GM12875 (cell line): Measurements from ENCODE around the gene ZMIZ2.

Experiments used
- H3K4me3 ChIP-seq: one replicate; pipeline ENCODE4 v1.5.1; 2011; ENCODE audit warnings: low read depth, low read length, control low read depth
- TF ChIP-seq, protein P1 (sequence below): IDR thresholded peaks from 2 replicates; pipeline ENCODE4 v1.5.1; 2011; ENCODE audit warnings: low read depth, mild to moderate bottlenecking, control low read depth, inconsistent platforms, low read length, moderate library complexity, borderline replicate concordance; ENCODE audit not compliant: insufficient read depth

Gene ZMIZ2

DNA sequence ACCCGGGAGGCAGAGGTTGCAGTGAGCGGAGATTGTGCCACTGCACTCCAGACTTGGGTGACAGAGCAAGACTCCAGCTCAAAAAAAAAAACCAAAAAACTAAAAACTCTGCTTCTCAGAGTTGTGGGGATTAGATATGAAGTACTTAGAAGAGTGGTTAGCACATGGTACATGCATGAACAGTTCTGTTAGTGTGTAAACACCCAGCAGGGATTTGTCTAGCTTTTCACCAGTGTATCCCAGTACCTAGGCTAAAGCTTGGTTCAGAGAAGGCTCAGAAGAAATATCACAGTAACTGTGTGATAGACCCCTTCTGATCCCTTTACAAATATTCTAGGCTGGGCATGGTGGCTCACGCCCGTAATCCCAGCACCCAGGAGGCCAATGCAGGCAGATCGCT lies 57.3 kb downstream of the ZMIZ2 start:
- no peak overlapping the region for H3K4me3 ChIP-seq
- TF ChIP-seq, protein P1, sequence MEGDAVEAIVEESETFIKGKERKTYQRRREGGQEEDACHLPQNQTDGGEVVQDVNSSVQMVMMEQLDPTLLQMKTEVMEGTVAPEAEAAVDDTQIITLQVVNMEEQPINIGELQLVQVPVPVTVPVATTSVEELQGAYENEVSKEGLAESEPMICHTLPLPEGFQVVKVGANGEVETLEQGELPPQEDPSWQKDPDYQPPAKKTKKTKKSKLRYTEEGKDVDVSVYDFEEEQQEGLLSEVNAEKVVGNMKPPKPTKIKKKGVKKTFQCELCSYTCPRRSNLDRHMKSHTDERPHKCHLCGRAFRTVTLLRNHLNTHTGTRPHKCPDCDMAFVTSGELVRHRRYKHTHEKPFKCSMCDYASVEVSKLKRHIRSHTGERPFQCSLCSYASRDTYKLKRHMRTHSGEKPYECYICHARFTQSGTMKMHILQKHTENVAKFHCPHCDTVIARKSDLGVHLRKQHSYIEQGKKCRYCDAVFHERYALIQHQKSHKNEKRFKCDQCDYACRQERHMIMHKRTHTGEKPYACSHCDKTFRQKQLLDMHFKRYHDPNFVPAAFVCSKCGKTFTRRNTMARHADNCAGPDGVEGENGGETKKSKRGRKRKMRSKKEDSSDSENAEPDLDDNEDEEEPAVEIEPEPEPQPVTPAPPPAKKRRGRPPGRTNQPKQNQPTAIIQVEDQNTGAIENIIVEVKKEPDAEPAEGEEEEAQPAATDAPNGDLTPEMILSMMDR: no peak

DNA sequence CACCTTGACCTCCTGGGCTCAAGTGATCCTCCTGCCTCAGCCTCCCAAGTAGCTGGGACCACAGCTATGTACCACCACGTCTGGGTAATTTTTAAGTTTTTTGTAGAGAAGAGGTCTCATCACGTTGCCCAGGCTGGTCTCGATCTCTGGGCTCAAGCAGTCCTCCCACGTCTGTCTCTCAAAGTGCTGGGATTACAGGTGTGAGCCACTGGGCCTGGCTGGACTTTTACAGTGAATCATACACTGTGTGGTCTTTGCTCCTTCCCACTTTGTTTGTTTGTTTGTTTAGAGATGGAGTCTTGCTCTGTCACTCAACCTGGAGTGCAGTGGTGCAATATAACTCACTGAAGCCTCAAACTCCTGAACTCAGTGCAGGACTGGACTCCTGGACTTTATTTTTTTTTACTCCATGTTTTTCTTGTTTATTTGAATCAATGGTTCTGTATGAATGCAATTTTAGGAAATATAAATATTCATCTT lies 60.3 kb downstream of the ZMIZ2 start:
- TF ChIP-seq, protein P1: no peak

DNA sequence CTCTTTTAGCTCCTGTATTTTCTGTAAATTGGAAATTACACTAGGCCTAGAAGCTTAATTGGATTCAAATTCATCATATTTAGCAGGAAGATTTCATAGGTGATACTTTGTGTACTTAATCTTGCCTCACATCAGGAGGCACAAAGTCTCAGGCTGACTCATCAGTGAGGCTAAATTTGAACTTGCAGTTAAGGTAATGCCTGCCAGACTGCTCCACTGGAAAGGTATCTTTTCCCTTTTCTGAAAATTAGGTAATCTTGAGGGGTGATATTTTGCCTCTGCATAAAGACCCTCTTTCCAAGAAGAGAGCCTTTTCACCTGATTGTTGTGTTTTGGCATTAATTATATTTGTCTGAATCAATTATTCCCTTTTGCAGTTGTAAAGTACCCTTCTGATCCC lies 62.4 kb downstream of the ZMIZ2 start:
- H3K4me3 ChIP-seq: no peak overlapping the region
- TF ChIP-seq, protein P1: no peak

More for the DNA sequence above, 60.3 kb downstream of the ZMIZ2 start:
- H3K4me3 ChIP-seq: no peak overlapping the region

DNA sequence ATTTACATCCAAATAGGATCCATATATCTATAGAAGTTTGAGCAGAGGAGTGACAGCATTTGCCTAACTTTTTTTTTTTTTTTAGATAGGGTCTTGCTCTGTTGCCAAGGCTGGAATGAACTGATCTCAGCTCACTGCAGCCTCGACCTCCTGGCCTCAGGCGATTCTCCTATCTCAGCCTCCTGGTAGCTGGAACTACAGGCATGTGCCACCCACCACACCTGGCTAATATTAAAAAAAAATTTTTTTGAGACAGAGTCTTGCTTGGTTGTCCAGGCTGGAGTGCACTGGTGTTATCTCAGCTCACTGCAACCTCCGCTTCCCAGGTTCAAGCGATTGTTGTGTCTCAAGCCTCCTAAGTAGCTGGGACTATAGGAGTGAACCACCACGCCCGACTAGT lies 62.9 kb downstream of the ZMIZ2 start:
- no peak overlapping the region for H3K4me3 ChIP-seq
- TF ChIP-seq, protein P1: no peak

DNA sequence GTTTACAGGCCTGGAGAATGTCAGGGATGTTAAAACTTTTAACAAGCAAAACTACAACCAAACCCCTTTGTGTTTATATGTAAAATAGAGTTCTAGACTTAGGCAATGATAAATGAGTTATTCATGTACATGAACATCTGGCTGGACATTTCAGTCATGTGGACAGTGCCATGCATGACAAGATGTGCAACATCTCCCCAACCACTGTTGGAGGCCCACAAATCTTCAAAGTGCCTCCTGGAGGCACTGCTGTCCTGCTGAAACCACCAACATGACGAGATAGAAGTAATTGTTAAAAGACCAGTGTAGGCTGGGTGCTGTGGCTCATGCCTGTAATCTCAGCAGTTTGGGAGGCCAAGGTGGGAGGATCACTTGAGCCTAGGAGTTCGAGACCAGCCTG lies 66.3 kb downstream of the ZMIZ2 start:
- TF ChIP-seq, protein P1: no peak
- H3K4me3 ChIP-seq: no peak overlapping the region

DNA sequence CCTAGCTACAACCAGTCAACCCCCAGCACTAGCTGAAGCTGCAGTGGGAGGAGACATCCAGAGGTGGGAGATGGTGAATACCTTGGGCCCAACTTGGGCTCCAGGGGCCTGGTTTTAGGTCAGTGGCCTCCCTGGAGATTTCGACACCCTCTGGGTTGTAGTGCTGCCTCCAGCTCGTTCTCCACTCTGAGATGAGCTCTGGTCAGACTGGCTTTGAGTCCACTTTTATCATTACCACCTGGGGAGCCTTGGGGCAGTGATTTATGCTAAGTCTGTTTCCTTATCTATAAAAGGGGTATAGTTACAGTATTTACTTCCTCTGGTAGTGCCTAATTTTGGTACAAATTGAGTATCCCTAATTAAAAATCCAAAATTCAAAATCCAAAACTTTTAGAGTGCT lies 70.6 kb downstream of the ZMIZ2 start:
- H3K4me3 ChIP-seq: no peak overlapping the region
- TF ChIP-seq, protein P1: no peak
